A673 (cell line): ENCODE measurements around the gene HOXD4.

Experiments
- EZH2 ChIP-seq: fragments of 200-600 bp; sonication (generic); IDR thresholded peaks from 2 replicates; pipeline ENCODE4 v1.6.1; 2017; ENCODE audit warnings: borderline replicate concordance, low read depth, mild to moderate bottlenecking, mixed read lengths, antibody characterized with exemption, low read length; ENCODE audit not compliant: poor library complexity, severe bottlenecking
- TF ChIP-seq, protein P1 (sequence below): fragments of 300-800, 200-600 bp; sonication (generic); conservative IDR thresholded peaks from 2 replicates; pipeline ENCODE4 v1.5.1; 2017; ENCODE audit warnings: low read depth, mild to moderate bottlenecking, antibody characterized with exemption, low read length, moderate library complexity, mixed read lengths

DNA sequence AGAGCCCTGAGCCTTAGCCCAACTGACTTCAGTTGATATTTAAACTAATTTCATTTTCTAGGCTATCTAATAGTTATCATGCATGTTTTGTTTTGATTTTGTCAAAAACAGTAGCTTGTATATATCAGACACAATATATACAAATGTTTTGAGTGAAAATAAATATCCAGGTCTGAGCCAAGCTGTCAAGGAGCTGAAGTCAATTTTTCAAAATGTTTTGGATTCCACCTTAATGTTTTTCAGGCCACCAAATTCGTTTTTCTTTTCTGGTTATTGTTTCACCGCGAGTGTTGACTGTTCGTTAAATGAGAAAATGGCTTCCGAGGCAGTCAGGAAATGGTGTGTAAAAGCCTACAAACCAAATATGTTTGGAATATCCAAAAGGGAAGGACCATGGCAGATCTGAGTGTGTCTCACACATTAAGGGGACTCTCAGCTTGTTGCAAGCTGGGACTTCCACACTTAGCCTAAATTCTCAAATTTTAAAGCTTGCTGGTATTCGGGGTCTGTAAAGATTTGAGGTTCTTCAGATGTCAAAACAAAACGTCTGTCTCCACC is 49.0 kb upstream of the HOXD4 start:
- TF ChIP-seq, protein P1, sequence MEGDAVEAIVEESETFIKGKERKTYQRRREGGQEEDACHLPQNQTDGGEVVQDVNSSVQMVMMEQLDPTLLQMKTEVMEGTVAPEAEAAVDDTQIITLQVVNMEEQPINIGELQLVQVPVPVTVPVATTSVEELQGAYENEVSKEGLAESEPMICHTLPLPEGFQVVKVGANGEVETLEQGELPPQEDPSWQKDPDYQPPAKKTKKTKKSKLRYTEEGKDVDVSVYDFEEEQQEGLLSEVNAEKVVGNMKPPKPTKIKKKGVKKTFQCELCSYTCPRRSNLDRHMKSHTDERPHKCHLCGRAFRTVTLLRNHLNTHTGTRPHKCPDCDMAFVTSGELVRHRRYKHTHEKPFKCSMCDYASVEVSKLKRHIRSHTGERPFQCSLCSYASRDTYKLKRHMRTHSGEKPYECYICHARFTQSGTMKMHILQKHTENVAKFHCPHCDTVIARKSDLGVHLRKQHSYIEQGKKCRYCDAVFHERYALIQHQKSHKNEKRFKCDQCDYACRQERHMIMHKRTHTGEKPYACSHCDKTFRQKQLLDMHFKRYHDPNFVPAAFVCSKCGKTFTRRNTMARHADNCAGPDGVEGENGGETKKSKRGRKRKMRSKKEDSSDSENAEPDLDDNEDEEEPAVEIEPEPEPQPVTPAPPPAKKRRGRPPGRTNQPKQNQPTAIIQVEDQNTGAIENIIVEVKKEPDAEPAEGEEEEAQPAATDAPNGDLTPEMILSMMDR: no peak
- TF ChIP-seq EZH2: no peak
